Activated T-helper 17 cell treated with anti-CD3 and anti-CD28 coated beads, Interleukin-2, amount 50 U/mL, for 72 hours (primary cell): Measurements from ENCODE around the gene CHST14. TPM values are rescaled to one million over a fixed set of nuclear protein-coding genes. Genes with fewer than 3 reads are reported as not detected.

Source experiments
- ATAC-seq: fragments of 150-1000 bp; cut with Tn5 transposase; replicated peaks from 2 replicates; pipeline ENCODE4 v1.10.0; 2021; ENCODE audit warnings: mild to moderate bottlenecking, moderate library complexity
- H3K27ac Mint-ChIP-seq: one replicate; pipeline ENCODE4 v1.8.0; 2022; ENCODE audit warnings: mixed read lengths
- H3K27me3 Mint-ChIP-seq: one replicate; pipeline ENCODE4 v1.8.0; 2022; ENCODE audit warnings: mixed read lengths
- H3K36me3 Mint-ChIP-seq: one replicate; pipeline ENCODE4 v1.8.0; 2022; ENCODE audit warnings: low read depth, mild to moderate bottlenecking, mixed read lengths
- H3K4me1 Mint-ChIP-seq: one replicate; pipeline ENCODE4 v1.8.0; 2022; ENCODE audit warnings: mixed read lengths
- H3K4me3 Mint-ChIP-seq: one replicate; pipeline ENCODE4 v1.8.0; 2022; ENCODE audit warnings: mild to moderate bottlenecking, mixed read lengths
- H3K9me3 Mint-ChIP-seq: one replicate; pipeline ENCODE4 v1.8.0; 2022; ENCODE audit warnings: mixed read lengths
- total RNA-seq, 2 donors: library from RNA; stranded (reverse); gene quantifications; one replicate each; pipeline ENCODE4 v1.2.3, GENCODE V29; 2022

Gene CHST14
- total RNA-seq, 2 donors from 2014 or later, result 6.0 to 12.1 TPM

DNA sequence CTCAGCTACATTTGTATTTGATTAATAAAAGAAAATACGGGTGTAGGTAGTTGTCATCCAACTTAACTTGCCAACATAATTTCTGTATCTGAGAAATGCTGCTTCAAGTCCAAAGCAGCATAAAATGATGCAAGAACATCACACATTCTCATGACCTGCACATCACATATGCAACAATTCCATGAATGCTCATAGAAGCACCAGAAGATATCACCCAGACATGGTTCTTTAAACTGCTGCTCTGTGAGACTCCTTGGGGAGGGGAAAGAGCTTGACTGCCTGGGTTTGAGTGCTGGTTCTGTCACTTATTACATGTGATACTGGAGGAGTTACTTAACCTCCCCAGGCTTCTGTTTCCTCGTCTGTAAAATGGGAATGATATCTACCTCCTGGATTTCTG lies 39.4 kb downstream of the CHST14 start:
- Mint-ChIP-seq H3K27me3 (peaks cover 56% of the 10 kb centered on the region), H3K4me3 (peak overlapping the region; percentile 77), H3K27ac (no peak overlapping the region), H3K4me1 (peaks cover 16% of the 10 kb centered on the region), H3K9me3 (no peaks in the 10 kb centered on the region), H3K36me3 (no peaks in the 10 kb centered on the region)
- no peak for ATAC-seq

GRCh38 chr15:40511093-40511471 lies 40.3 kb downstream of the CHST14 start:
- H3K4me3 Mint-ChIP-seq, result peak overlapping the region; percentile 77
- no peaks in the 10 kb centered on the region for H3K36me3 Mint-ChIP-seq
- peaks cover 52% of the 10 kb centered on the region for H3K27me3 Mint-ChIP-seq
- ATAC-seq, result peak; percentile 13
- no peaks in the 10 kb centered on the region for H3K9me3 Mint-ChIP-seq
- H3K4me1 Mint-ChIP-seq, result peaks cover 16% of the 10 kb centered on the region
- H3K27ac Mint-ChIP-seq, result no peak overlapping the region

GRCh38 chr15:40511472-40512133 lies 40.8 kb downstream of the CHST14 start:
- peak overlapping the region; percentile 77 for H3K4me3 Mint-ChIP-seq
- H3K27me3 Mint-ChIP-seq, result peaks cover 49% of the 10 kb centered on the region
- peak; percentile 59 for ATAC-seq
- no peak overlapping the region for H3K27ac Mint-ChIP-seq
- H3K9me3 Mint-ChIP-seq, result no peaks in the 10 kb centered on the region
- peaks cover 16% of the 10 kb centered on the region for H3K4me1 Mint-ChIP-seq
- no peaks in the 10 kb centered on the region for H3K36me3 Mint-ChIP-seq

DNA sequence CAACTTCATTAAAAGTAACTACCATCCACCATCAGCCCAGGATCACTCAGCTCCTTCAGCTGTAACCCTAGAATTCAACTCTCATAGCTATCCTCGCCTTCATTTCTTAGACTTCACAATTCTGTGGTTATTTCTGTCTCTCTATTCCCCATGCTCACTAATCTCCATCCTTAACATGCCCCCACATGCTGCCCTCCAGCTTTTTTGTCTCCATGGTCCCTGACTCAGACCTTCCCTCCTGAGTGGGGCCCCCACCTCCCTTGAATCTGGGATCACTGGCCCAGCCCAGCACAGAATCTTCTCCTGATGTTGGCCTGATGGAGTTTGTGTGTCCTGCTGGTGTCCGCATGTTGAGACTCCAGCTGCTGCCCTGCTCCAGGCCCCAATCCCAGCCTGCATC lies 41.7 kb downstream of the CHST14 start:
- Mint-ChIP-seq H3K36me3 (no peaks in the 10 kb centered on the region), H3K4me3 (peak overlapping the region; percentile 77), H3K4me1 (peaks cover 16% of the 10 kb centered on the region), H3K9me3 (no peaks in the 10 kb centered on the region), H3K27ac (no peak overlapping the region), H3K27me3 (peaks cover 45% of the 10 kb centered on the region)
- ATAC-seq, result no peak

- H3K4me1 Mint-ChIP-seq, result peaks cover 16% of the 10 kb centered on the region
- peaks cover 36% of the 10 kb centered on the region for H3K27me3 Mint-ChIP-seq
- no peak overlapping the region for H3K27ac Mint-ChIP-seq
- no peaks in the 10 kb centered on the region for H3K36me3 Mint-ChIP-seq
- no peaks in the 10 kb centered on the region for H3K9me3 Mint-ChIP-seq
- peak overlapping the region; percentile 77 for H3K4me3 Mint-ChIP-seq
- no peak for ATAC-seq
Measured at GRCh38 chr15:40513609-40514008, 42.8 kb downstream of the CHST14 start.

GRCh38 chr15:40516322-40516721 lies 45.5 kb downstream of the CHST14 start:
- no peaks in the 10 kb centered on the region for H3K36me3 Mint-ChIP-seq
- H3K27me3 Mint-ChIP-seq, result peaks cover 22% of the 10 kb centered on the region
- H3K4me1 Mint-ChIP-seq, result peaks cover 8% of the 10 kb centered on the region
- no peak overlapping the region for H3K27ac Mint-ChIP-seq
- ATAC-seq, result no peak
- no peak overlapping the region for H3K4me3 Mint-ChIP-seq
- H3K9me3 Mint-ChIP-seq, result no peaks in the 10 kb centered on the region

Other genes starting within 250 kb of the CHST14 start
- gene PAK6, start 231.9 kb upstream of the CHST14 start, total RNA-seq, result 1 to 10 TPM in 1 of 2 donors, under 1 TPM in 1; 0.42 to 1.4 TPM
- gene ANKRD63, start 187.9 kb upstream of the CHST14 start, total RNA-seq, result not detected
- 100 to 1,000 TPM; 111 to 116 TPM for gene PLCB2, start 163.0 kb upstream of the CHST14 start, total RNA-seq
- gene INAFM2, start 147.3 kb upstream of the CHST14 start, total RNA-seq, result 10 to 100 TPM; 10.8 to 11.0 TPM
- gene CCDC9B, start 130.0 kb upstream of the CHST14 start, total RNA-seq, result 1 to 10 TPM in 1 of 2 donors, under 1 TPM in 1; 0.78 to 2.7 TPM
- gene PHGR1, start 120.0 kb upstream of the CHST14 start, total RNA-seq, result not detected
- gene DISP2, start 112.8 kb upstream of the CHST14 start, total RNA-seq, result 1 to 10 TPM in 1 of 2 donors, under 1 TPM in 1; 0.11 to 1.6 TPM
- 10 to 100 TPM; 48.5 to 65.9 TPM for gene KNSTRN, start 88.3 kb upstream of the CHST14 start, total RNA-seq
- gene IVD, start 65.2 kb upstream of the CHST14 start, total RNA-seq, result 10 to 100 TPM; 48.8 to 57.9 TPM
- gene BAHD1, start 30.0 kb upstream of the CHST14 start, total RNA-seq, result 10 to 100 TPM; 16.6 to 20.3 TPM
- 10 to 100 TPM; 34.9 to 41.3 TPM for gene CCDC32, start 94.1 kb downstream of the CHST14 start, total RNA-seq
- gene RPUSD2, start 98.3 kb downstream of the CHST14 start, total RNA-seq, result 10 to 100 TPM in 1 of 2 donors, 1 to 10 TPM in 1; 8.5 to 14.2 TPM
- 10 to 100 TPM; 25.0 to 39.1 TPM for gene KNL1, start 123.3 kb downstream of the CHST14 start, total RNA-seq
- gene RAD51, start 224.2 kb downstream of the CHST14 start, total RNA-seq, result 10 to 100 TPM; 40.1 to 61.4 TPM